VCaP (cell line): ENCODE measurements around the gene MIAT.

Source experiments
- H3K27ac ChIP-seq: fragments of 450-650 bp; 2 replicates; pipeline ENCODE4 v1.5.1; 2017
- CTCF ChIP-seq: fragments of 450-650 bp; conservative IDR thresholded peaks from 2 replicates; pipeline ENCODE4 v1.5.1; 2017; ENCODE audit warnings: mild to moderate bottlenecking, moderate library complexity

MIAT gene

GRCh38 chr22:26724414-26724813 lies 67.0 kb downstream of the MIAT start:
- H3K27ac ChIP-seq, result no peak overlapping the region
- no peak for TF ChIP-seq CTCF

GRCh38 chr22:26725012-26725676 lies 67.8 kb downstream of the MIAT start:
- no peak for TF ChIP-seq CTCF
- no peak overlapping the region for H3K27ac ChIP-seq
